Spinal cord (tissue), 10 donors: Measurements from ENCODE around the gene MAGEB5. TPM values are rescaled to one million over a fixed set of nuclear protein-coding genes. Genes with fewer than 3 reads are reported as not detected.
"Not testable (repeated sequence)": the region's sequence is repeated elsewhere in the genome, so short reads cannot be mapped to it uniquely, and the experiment has no call there.

Experiments
- DNase-seq, 6 donors: peaks; one replicate each; pipeline versions ENCODE4 v3.0.0 to v3.0.0-alpha.2; 2013 to 2015; ENCODE audit warnings: low spot score in 6 of 6, low read depth in 4 of 6
- H3K27ac ChIP-seq: one replicate; pipeline ENCODE4 v1.5.1; 2013; ENCODE audit warnings: low read depth, low read length, control low read depth
- H3K27me3 ChIP-seq: one replicate; pipeline ENCODE4 v1.6.1; 2013; ENCODE audit warnings: low read length; ENCODE audit not compliant: control insufficient read depth, insufficient read depth
- H3K36me3 ChIP-seq: one replicate; pipeline ENCODE4 v1.6.1; 2013; ENCODE audit warnings: low read length; ENCODE audit not compliant: control insufficient read depth, insufficient read depth
- H3K4me1 ChIP-seq: one replicate; pipeline ENCODE4 v1.6.1; 2013; ENCODE audit warnings: low read length; ENCODE audit not compliant: control insufficient read depth, insufficient read depth
- H3K4me3 ChIP-seq: one replicate; pipeline ENCODE4 v1.5.1; 2013; ENCODE audit warnings: low read depth, low read length, control low read depth
- H3K9me3 ChIP-seq: one replicate; pipeline ENCODE4 v1.6.1; 2013; ENCODE audit warnings: low read length; ENCODE audit not compliant: control insufficient read depth, insufficient read depth
- WGBS: methylation state at CpG from one replicate; pipeline ENCODE4 v1.1.5; 2013; ENCODE audit warnings: missing lambda C conversion rate; ENCODE audit not compliant: insufficient coverage; 5-methylcytosine and 5-hydroxymethylcytosine counted together
- long read RNA-seq, 4 donors: transcript quantifications; one replicate each; lab custom pipeline, GENCODE V29; 2026
- polyA plus RNA-seq, 2 donors: library from polyadenylated mRNA; unstranded; fragments of 120-200 nt; gene quantifications; one replicate each; pipeline ENCODE4 v1.2.1, GENCODE V29; 2013; ENCODE audit not compliant: insufficient read length in 2 of 2
- total RNA-seq, 2 donors: library from RNA; depleted of rRNA in 1 of 2; stranded (reverse); fragments of 120-200 nt in 1 of 2; fragments of >200 nt in 1 of 2; gene quantifications; one replicate each; pipeline versions ENCODE4 v1.2.3 to v1.2.4, GENCODE V29; 2013 to 2014
- donor health status: healthy.

MAGEB5 gene
- not detected for total RNA-seq
- polyA plus RNA-seq = not detected
- long read RNA-seq, donor 1 = 0 reads
- long read RNA-seq, donor 2 = 0 reads
- long read RNA-seq, donor 3 = 0 reads
- long read RNA-seq, donor 4 = 0 reads

GRCh38 chrX:26215869-26216268 is at the start of gene MAGEB5:
Gene MAGEB5 (plus strand): TSS chrX:26216169. CDS start chrX:26217302, 1,133 bp downstream.
- no peaks in the 10 kb centered on the region for H3K4me1 ChIP-seq
- no peaks in the 10 kb centered on the region for H3K9me3 ChIP-seq
- 76% methylated on average over 3 of the region's 5 CpGs for WGBS
- no peaks in the 10 kb centered on the region for H3K27me3 ChIP-seq
- no peak within 1 kb of the TSS for H3K27ac ChIP-seq
- no peak within 1 kb of the TSS for H3K4me3 ChIP-seq
- no peaks in the 10 kb centered on the region for H3K36me3 ChIP-seq
- DNase-seq = no peak

GRCh38 chrX:26192204-26192603 is 23.8 kb upstream of the MAGEB5 start, which contains the start of gene MAGEB6:
Gene MAGEB6 (plus strand): TSS chrX:26192440. CDS start chrX:26193847, 1,407 bp downstream.
- no peak for DNase-seq
- Histone ChIP-seq H3K27ac (no peak within 1 kb of the TSS), H3K36me3 (no peaks in the 10 kb centered on the region), H3K27me3 (no peaks in the 10 kb centered on the region), H3K9me3 (no peaks in the 10 kb centered on the region), H3K4me1 (no peaks in the 10 kb centered on the region), H3K4me3 (no peak within 1 kb of the TSS)
- WGBS = 80% methylated on average over 17 of the region's 17 CpGs

GRCh38 chrX:26203561-26203960 is 12.4 kb upstream of the MAGEB5 start:
- H3K4me3 ChIP-seq = no peak overlapping the region
- H3K27me3 ChIP-seq = no peaks in the 10 kb centered on the region
- no peaks in the 10 kb centered on the region for H3K36me3 ChIP-seq
- DNase-seq = no peak
- H3K4me1 ChIP-seq = no peaks in the 10 kb centered on the region
- no peaks in the 10 kb centered on the region for H3K9me3 ChIP-seq
- H3K27ac ChIP-seq = no peak overlapping the region

- WGBS = 88% methylated on average over 26 of the region's 27 CpGs
- not testable (repeated sequence) for H3K36me3 ChIP-seq, H3K4me1 ChIP-seq, H3K27ac ChIP-seq, H3K27me3 ChIP-seq, H3K9me3 ChIP-seq, H3K4me3 ChIP-seq, DNase-seq
These were observed 11.3 kb upstream of the MAGEB5 start for GRCh38 chrX:26204717-26205116.

- no peak overlapping the region for H3K4me3 ChIP-seq
- no peaks in the 10 kb centered on the region for H3K27me3 ChIP-seq
- WGBS = 67% methylated on average over 1 of the region's 3 CpGs
- no peaks in the 10 kb centered on the region for H3K36me3 ChIP-seq
- H3K9me3 ChIP-seq = no peaks in the 10 kb centered on the region
- H3K4me1 ChIP-seq = no peaks in the 10 kb centered on the region
- no peak for DNase-seq
- no peak overlapping the region for H3K27ac ChIP-seq
These were observed 8.0 kb upstream of the MAGEB5 start for GRCh38 chrX:26208012-26208411.

GRCh38 chrX:26219351-26219750 is 3.4 kb downstream of the MAGEB5 start:
- H3K4me3 ChIP-seq = no peak overlapping the region
- no peaks in the 10 kb centered on the region for H3K36me3 ChIP-seq
- no peak overlapping the region for H3K27ac ChIP-seq
- no peaks in the 10 kb centered on the region for H3K9me3 ChIP-seq
- DNase-seq = peak in 1 of 6 donors; percentile 6
- WGBS = 34% methylated on average over 7 of the region's 7 CpGs
- no peaks in the 10 kb centered on the region for H3K4me1 ChIP-seq
- H3K27me3 ChIP-seq = no peaks in the 10 kb centered on the region

- H3K27ac ChIP-seq = no peak overlapping the region
- no peak for DNase-seq
- H3K4me3 ChIP-seq = no peak overlapping the region
- no peaks in the 10 kb centered on the region for H3K36me3 ChIP-seq
- no CpG with 5 or more reads among the region's 1 CpG for WGBS
- no peaks in the 10 kb centered on the region for H3K27me3 ChIP-seq
- H3K4me1 ChIP-seq = no peaks in the 10 kb centered on the region
- no peaks in the 10 kb centered on the region for H3K9me3 ChIP-seq
These were observed 18.2 kb downstream of the MAGEB5 start for GRCh38 chrX:26234177-26234576.

- no CpG with 5 or more reads among the region's 3 CpGs for WGBS
- Histone ChIP-seq H3K27me3 (no peaks in the 10 kb centered on the region), H3K4me3 (no peak overlapping the region), H3K36me3 (no peaks in the 10 kb centered on the region), H3K9me3 (no peaks in the 10 kb centered on the region), H3K4me1 (no peaks in the 10 kb centered on the region), H3K27ac (no peak overlapping the region)
- DNase-seq = no peak
These were observed 37.6 kb downstream of the MAGEB5 start for GRCh38 chrX:26253526-26253925.

- no peak for DNase-seq
- H3K27me3 ChIP-seq = no peaks in the 10 kb centered on the region
- no peaks in the 10 kb centered on the region for H3K9me3 ChIP-seq
- 79% methylated on average over 6 of the region's 9 CpGs for WGBS
- no peaks in the 10 kb centered on the region for H3K4me1 ChIP-seq
- H3K4me3 ChIP-seq = no peak overlapping the region
- no peaks in the 10 kb centered on the region for H3K36me3 ChIP-seq
- H3K27ac ChIP-seq = no peak overlapping the region
These were observed 38.5 kb downstream of the MAGEB5 start for GRCh38 chrX:26254436-26254835.

- H3K4me1 ChIP-seq = no peaks in the 10 kb centered on the region
- H3K27ac ChIP-seq = no peak overlapping the region
- no peaks in the 10 kb centered on the region for H3K27me3 ChIP-seq
- H3K36me3 ChIP-seq = no peaks in the 10 kb centered on the region
- no peak overlapping the region for H3K4me3 ChIP-seq
- no peak for DNase-seq
- 67% methylated on average over 3 of the region's 5 CpGs for WGBS
- H3K9me3 ChIP-seq = no peaks in the 10 kb centered on the region
These were observed 46.2 kb downstream of the MAGEB5 start for GRCh38 chrX:26262121-26262523.
